NCI-H345 treated with DMSO at 0.1 percent for 48 hours (cell line): ENCODE data around the gene SNCB.
"Not testable (repeated sequence)": the region's sequence is repeated elsewhere in the genome, so short reads cannot be mapped to it uniquely, and the experiment has no call there.

Experiments used
- DNase-seq: peaks from one replicate; lab custom pipeline; 2025; ENCODE audit not compliant: unreplicated experiment; lab: John Stamatoyannopoulos, UW

SNCB gene

GRCh38 chr5:176606032-176606431 lies 24.3 kb downstream of the SNCB start:
- DNase-seq: no peak

- no peak for DNase-seq
These were observed 27.2 kb downstream of the SNCB start for GRCh38 chr5:176603091-176603490.

- no peak for DNase-seq
These were observed 28.3 kb downstream of the SNCB start for GRCh38 chr5:176601901-176602482.

GRCh38 chr5:176599749-176600430 lies 30.4 kb downstream of the SNCB start:
- not testable (repeated sequence) for DNase-seq

GRCh38 chr5:176597417-176598389 lies 32.6 kb downstream of the SNCB start:
- no peak for DNase-seq

- DNase-seq: no peak
These were observed 33.5 kb downstream of the SNCB start for GRCh38 chr5:176596689-176597416.

GRCh38 chr5:176596069-176596644 lies 34.2 kb downstream of the SNCB start:
- no peak for DNase-seq

- no peak for DNase-seq
These were observed 34.9 kb downstream of the SNCB start for GRCh38 chr5:176595386-176595943.

GRCh38 chr5:176594554-176594953 lies 35.8 kb downstream of the SNCB start:
- DNase-seq: no peak

- DNase-seq: no peak
These were observed 37.0 kb downstream of the SNCB start for GRCh38 chr5:176593273-176593869.

- DNase-seq: no peak
These were observed 37.8 kb downstream of the SNCB start for GRCh38 chr5:176592573-176592972.

- not testable (repeated sequence) for DNase-seq
These were observed 38.7 kb downstream of the SNCB start for GRCh38 chr5:176591667-176592066.

GRCh38 chr5:176590035-176590717 lies 40.2 kb downstream of the SNCB start:
- DNase-seq: no peak

- no peak for DNase-seq
These were observed 41.1 kb downstream of the SNCB start for GRCh38 chr5:176589039-176589769.

GRCh38 chr5:176588297-176588696 lies 42.0 kb downstream of the SNCB start:
- DNase-seq: no peak

- DNase-seq: no peak
These were observed 42.9 kb downstream of the SNCB start for GRCh38 chr5:176587398-176587797.

GRCh38 chr5:176583076-176583475 lies 47.3 kb downstream of the SNCB start:
- no peak for DNase-seq

- no peak for DNase-seq
These were observed 49.0 kb downstream of the SNCB start for GRCh38 chr5:176581361-176581760.

GRCh38 chr5:176579323-176579722 lies 51.0 kb downstream of the SNCB start:
- no peak for DNase-seq
